K562 (cell line): Measurements from ENCODE around the gene CDKN2AIPNL. TPM values are rescaled to one million over a fixed set of nuclear protein-coding genes. Genes with fewer than 3 reads are reported as not detected.

Experiments used
- ATAC-seq: fragments of 200-7000 bp; cut with Tn5 transposase; 3 replicates; pipeline ENCODE4 v1.9.1; 2020; ENCODE audit warnings: moderate library complexity
- BruUV-seq: library from RNA; stranded (reverse); fragments of 400-500 nt; replicated peaks from 2 replicates; lab custom pipeline; 2021; lab: Mats Ljungman, UMichigan
- CTCF ChIA-PET: fragments of 300-600 bp; formaldehyde crosslinking; extraction: SDS; loops from one replicate; lab custom pipeline; 2021; ENCODE audit warnings: low intra/inter-chr PET ratio; lab: Yijun Ruan, JAX
- POLR2A ChIA-PET: fragments of 300-600, 350-650 bp; sonication (Branson Sonifier 250); formaldehyde crosslinking; extraction: SDS; loops from one replicate; lab custom pipeline; 2021; ENCODE audit warnings: antibody characterized with exemption, inconsistent platforms; lab: Yijun Ruan, JAX
- DNase-seq, 4 experiments: peaks; one replicate each; pipeline versions ENCODE4 v3.0.0 to v3.0.0-alpha.2; 2011 to 2018; ENCODE audit warnings: low spot score in 3 of 4, mixed read lengths in 3 of 4; ENCODE audit errors: extremely low read depth in 1 of 4
- FAIRE-seq: peaks from 2 replicates; lab custom pipeline; 2011; peaks lifted over from hg19 to GRCh38; lab: Jason Lieb, UNC
- H2AFZ ChIP-seq: 2 replicates; pipeline ENCODE4 v1.6.0; 2011; ENCODE audit warnings: low read depth, low read length, control low read depth, inconsistent platforms
- H3K27ac ChIP-seq: fragments of 200-600 bp; 3 replicates; pipeline ENCODE4 v1.8.0; 2011; ENCODE audit warnings: low read depth, mild to moderate bottlenecking, control low read depth, inconsistent platforms, low read length, moderate library complexity, mixed read lengths; ENCODE audit errors: extremely low read depth
- H3K27me3 ChIP-seq, 2 experiments: fragments of 300-600 bp in 1 of 2; 2 replicates in 1 of 2; 3 replicates in 1 of 2; pipeline versions ENCODE4 v1.6.0 to v1.8.0; 2011; ENCODE audit warnings: inconsistent platforms in 2 of 2, low read length in 2 of 2, mild to moderate bottlenecking in 1 of 2, mixed read lengths in 1 of 2, moderate library complexity in 1 of 2; ENCODE audit not compliant: control insufficient read depth in 2 of 2, insufficient read depth in 2 of 2
- H3K36me3 ChIP-seq: fragments of 300-600 bp; 3 replicates; pipeline ENCODE4 v1.8.0; 2011; ENCODE audit warnings: mild to moderate bottlenecking, low read length, inconsistent platforms; ENCODE audit not compliant: control insufficient read depth, insufficient read depth
- H3K4me1 ChIP-seq, 2 experiments: fragments of 200-600 bp in 1 of 2; replicated peaks in 1 of 2; 2 replicates in 1 of 2; 3 replicates in 1 of 2; pipeline versions ENCODE4 v1.5.1 to v1.8.0; 2011; ENCODE audit warnings: inconsistent platforms in 2 of 2, low read length in 2 of 2, mild to moderate bottlenecking in 1 of 2, mixed read lengths in 1 of 2, moderate library complexity in 1 of 2; ENCODE audit not compliant: control insufficient read depth in 2 of 2, insufficient read depth in 2 of 2
- H3K4me2 ChIP-seq: 2 replicates; pipeline ENCODE4 v1.6.1; 2011; ENCODE audit warnings: low read length, control low read depth, inconsistent platforms, mixed read lengths; ENCODE audit not compliant: insufficient read depth
- H3K4me3 ChIP-seq: fragments of 200-600 bp; sonication (generic), shearing (Covaris generic); 2 replicates; pipeline ENCODE4 v1.5.1; 2016; ENCODE audit warnings: control low read depth, inconsistent platforms
- H3K79me2 ChIP-seq: fragments of 200-600 bp; 3 replicates; pipeline ENCODE4 v1.8.0; 2011; ENCODE audit warnings: low read length, inconsistent platforms; ENCODE audit not compliant: control insufficient read depth, insufficient read depth
- H3K9ac ChIP-seq, 2 experiments: 2 replicates each; pipeline versions ENCODE4 v1.6.0 to v1.6.1; 2011; ENCODE audit warnings: low read depth in 2 of 2, low read length in 2 of 2, control low read depth in 1 of 2, inconsistent platforms in 1 of 2, mild to moderate bottlenecking in 1 of 2, mixed read lengths in 1 of 2; ENCODE audit not compliant: insufficient read depth in 1 of 2
- H3K9me1 ChIP-seq: one replicate; pipeline ENCODE4 v1.6.0; 2011; ENCODE audit warnings: inconsistent platforms, mild to moderate bottlenecking, low read length, moderate library complexity; ENCODE audit not compliant: control insufficient read depth, insufficient read depth
- H3K9me3 ChIP-seq: replicated peaks from 2 replicates; pipeline ENCODE4 v1.5.1; 2011; ENCODE audit warnings: low read depth, low read length, inconsistent platforms; ENCODE audit not compliant: control insufficient read depth, insufficient read depth
- H4K20me1 ChIP-seq: replicated peaks from 2 replicates; pipeline ENCODE4 v1.6.1; 2011; ENCODE audit warnings: low read length, inconsistent platforms, mixed read lengths; ENCODE audit not compliant: control insufficient read depth, insufficient read depth
- AFF4 ChIP-seq: sonication (generic); formaldehyde crosslinking; IDR thresholded peaks from 2 replicates; pipeline ENCODE4 v1.8.0; 2023; ENCODE audit warnings: mild to moderate bottlenecking, missing genetic modification reagents
- ARID4B ChIP-seq: sonication (generic); formaldehyde crosslinking; IDR thresholded peaks from 2 replicates; pipeline ENCODE4 v1.8.0; 2022; ENCODE audit warnings: mild to moderate bottlenecking, missing genetic modification reagents
- BDP1 ChIP-seq: IDR thresholded peaks from 3 replicates; pipeline ENCODE4 v1.6.1; 2011; ENCODE audit not compliant: insufficient read length, insufficient read depth
- HDAC8 ChIP-seq: fragments of 450-650 bp; IDR thresholded peaks from 2 replicates; pipeline ENCODE4 v1.6.1; 2016; ENCODE audit warnings: mild to moderate bottlenecking, missing genetic modification characterization, moderate library complexity, missing compliant biosample characterization
- HNRNPK ChIP-seq: fragments of 200-400 bp; formaldehyde crosslinking; IDR thresholded peaks from one replicate; pipeline ENCODE4 v1.6.1; 2018; ENCODE audit warnings: mild to moderate bottlenecking, low read depth, low read length; ENCODE audit not compliant: poor library complexity, severe bottlenecking
- KLF13 ChIP-seq: fragments of 450-650 bp; IDR thresholded peaks from 2 replicates; pipeline ENCODE4 v1.6.1; 2016; ENCODE audit warnings: missing genetic modification characterization, low read depth, mild to moderate bottlenecking, missing compliant biosample characterization, moderate library complexity, borderline replicate concordance
- MYNN ChIP-seq, 2 experiments: sonication (generic); formaldehyde crosslinking in 1 of 2; IDR thresholded peaks; 2 replicates each; pipeline versions ENCODE4 v1.5.0 to v1.6.1; 2016 to 2020; ENCODE audit warnings: antibody characterized with exemption in 1 of 2, missing genetic modification reagents in 1 of 2
- PHF21A ChIP-seq: fragments of 450-650 bp; IDR thresholded peaks from 2 replicates; pipeline ENCODE4 v1.6.1; 2017; ENCODE audit warnings: low read depth, borderline replicate concordance
- ZNF511 ChIP-seq: sonication (generic); formaldehyde crosslinking; IDR thresholded peaks from 2 replicates; pipeline ENCODE4 v1.8.0; 2022; ENCODE audit warnings: mild to moderate bottlenecking, missing genetic modification reagents
- ZNF717 ChIP-seq: fragments of 250-450 bp; sonication (Bioruptor Pico); IDR thresholded peaks from 2 replicates; pipeline ENCODE4 v1.5.0; 2021
- WGBS: fragments of 100-300 bp; shearing (Covaris generic); methylation state at CpG from one replicate; pipeline ENCODE4 v1.1.6; 2016; ENCODE audit warnings: low coverage, mixed read lengths; ENCODE audit not compliant: insufficient coverage; ENCODE audit errors: missing lambda C conversion rate; 5-methylcytosine and 5-hydroxymethylcytosine counted together
- in situ Hi-C: fragments of 300-500 bp; cut with MboI; formaldehyde crosslinking; loops from 4 replicates; pipeline ENCODE4 v1.15.0; 2018; ENCODE audit warnings: inconsistent platforms, mixed read lengths
- intact Hi-C: fragments of 100-400 bp; cut with micrococcal nuclease; formaldehyde crosslinking; loops from 2 replicates; pipeline ENCODE4 v1.14.2; 2022
- polyA plus RNA-seq, 8 experiments: library from polyadenylated mRNA; depleted of rRNA in 4 of 8; stranded (reverse) in 5 of 8; unstranded in 3 of 8; fragments of >200 nt; fragmentation: Nextera tagmentation in 2 of 8; fragmentation: Illumina TruSeq in 1 of 8; extraction: Ambion mirVana in 2 of 8; extraction: Trizol in 1 of 8; gene quantifications; 2 replicates each; pipeline versions ENCODE4 v1.2.1 to v1.2.3, GENCODE V29; 2011 to 2014; ENCODE audit warnings: inconsistent platforms in 1 of 8, missing spikeins in 1 of 8
- total RNA-seq, 7 experiments: library from RNA; depleted of rRNA in 6 of 7; stranded (reverse); fragments of >200 nt in 6 of 7; fragmentation: Illumina TruSeq in 2 of 7; extraction: Trizol in 2 of 7; gene quantifications; 2 replicates each; pipeline versions ENCODE4 v1.2.1 to v1.2.3, GENCODE V29; 2011 to 2021; ENCODE audit warnings: low replicate concordance in 1 of 7

CDKN2AIPNL gene
- total and polyA plus RNA-seq, 9 of the 15 experiments (the other 6 are each of a cell fraction or from before 2014, with no cell fraction given): 19.9 to 46.9 (median 42.2) TPM

- in situ Hi-C loops: no loop called here
- TF ChIP-seq HDAC8 (tag): no peak
- no peak for TF ChIP-seq BDP1
- TF ChIP-seq ARID4B: no peak
- no peak for TF ChIP-seq HNRNPK
- no peak for TF ChIP-seq PHF21A
- no peak for TF ChIP-seq ZNF511 (CRISPR knock-in tag)
- no peak for TF ChIP-seq AFF4 (CRISPR knock-in tag)
- TF ChIP-seq ZNF717: no peak
- TF ChIP-seq MYNN (IDR thresholded peaks at IDR 0.05): no peak
- no peak for TF ChIP-seq MYNN (CRISPR knock-in tag; IDR thresholded peaks at IDR 0.05)
- no peak for TF ChIP-seq KLF13 (tag)
- TF ChIP-seq, all 486 proteins: peak for 0
- intact Hi-C loops: no loop called here
- Histone ChIP-seq H3K9me3 (no peaks in the 10 kb centered on the region), H2AFZ (no peak overlapping the region), H3K9ac (no peak overlapping the region; a peak in 1 of 4 replicates), H4K20me1 (no peaks in the 10 kb centered on the region), H3K79me2 (peaks cover 28% of the 10 kb centered on the region), H3K36me3 (peaks cover 30% of the 10 kb centered on the region; the same call in 2 of the 3 replicates), H3K27me3 (no peaks in the 10 kb centered on the region), H3K9me1 (no peaks in the 10 kb centered on the region), H3K4me1 (peaks cover 19 to 25% of the 10 kb centered on the region in 2 experiments), H3K4me3 (no peak overlapping the region), H3K4me2 (no peak overlapping the region), H3K27ac (no peak overlapping the region)
- no TSS peak for BruUV-seq
- ChIA-PET CTCF (no interaction called here), POLR2A (interaction anchor here (1.1 to 2.6 kb wide), 2 partner anchors 13 to 20 kb away, joined by 3 to 13 read pairs; no protein-coding TSS in a partner anchor)
- WGBS: 27% methylated on average over 6 of the region's 6 CpGs
- DNase-seq (peak in 2 of 4 experiments; percentile 48 to 59), ATAC-seq (no peak), FAIRE-seq (peak; percentile 57)
These were observed 2.4 kb downstream of the CDKN2AIPNL start for GRCh38 chr5:134409321-134409720.
